Cardiac muscle cell (in vitro differentiated cells and primary cell): ENCODE data around the gene DNAJB12. TPM values are rescaled to one million over a fixed set of nuclear protein-coding genes. Genes with fewer than 3 reads are reported as not detected.
"Not testable (repeated sequence)": the region's sequence is repeated elsewhere in the genome, so short reads cannot be mapped to it uniquely, and the experiment has no call there.

Source experiments
- DNase-seq, 2 donors: peaks; one replicate each; pipeline versions ENCODE4 v3.0.0 to v3.0.0-alpha.2; 2010 to 2017; ENCODE audit warnings: low read depth in 1 of 2, low spot score in 1 of 2
- H3K27ac ChIP-seq: fragments of 200-600 bp; sonication (generic); 2 replicates; pipeline ENCODE4 v1.5.1; 2016
- H3K27me3 ChIP-seq: fragments of 200-600 bp; sonication (generic); 2 replicates; pipeline ENCODE4 v1.6.0; 2016; ENCODE audit warnings: control low read depth
- H3K36me3 ChIP-seq: fragments of 200-600 bp; sonication (generic); 2 replicates; pipeline ENCODE4 v1.5.1; 2016; ENCODE audit warnings: control low read depth
- H3K4me1 ChIP-seq: fragments of 200-600 bp; sonication (generic); 2 replicates; pipeline ENCODE4 v1.8.1; 2017; ENCODE audit warnings: low read depth, mild to moderate bottlenecking, mixed run types
- H3K4me3 ChIP-seq: fragments of 200-600 bp; sonication (generic); 2 replicates; pipeline ENCODE4 v1.5.1; 2016; ENCODE audit warnings: mild to moderate bottlenecking
- H3K9me3 ChIP-seq: fragments of 200-600 bp; sonication (generic); 2 replicates; pipeline ENCODE4 v1.5.1; 2017; ENCODE audit warnings: low read depth, mild to moderate bottlenecking, control low read depth
- CTCF ChIP-seq: IDR thresholded peaks from 2 replicates; pipeline ENCODE4 v1.5.1; 2012; ENCODE audit warnings: low read depth, mild to moderate bottlenecking, low read length
- polyA plus RNA-seq: library from polyadenylated mRNA; unstranded; fragments of >200 nt; fragmentation: Nextera tagmentation; extraction: Ambion mirVana; gene quantifications from 2 replicates; pipeline ENCODE4 v1.2.1, GENCODE V29; 2016
- total RNA-seq: library from RNA; depleted of rRNA; stranded (reverse); fragments of >200 nt; gene quantifications from 2 replicates; pipeline ENCODE4 v1.2.3, GENCODE V29; 2016

The DNAJB12 gene
- total and polyA plus RNA-seq, 2 experiments from 2014 or later = 23.8 to 32.0 TPM

DNA sequence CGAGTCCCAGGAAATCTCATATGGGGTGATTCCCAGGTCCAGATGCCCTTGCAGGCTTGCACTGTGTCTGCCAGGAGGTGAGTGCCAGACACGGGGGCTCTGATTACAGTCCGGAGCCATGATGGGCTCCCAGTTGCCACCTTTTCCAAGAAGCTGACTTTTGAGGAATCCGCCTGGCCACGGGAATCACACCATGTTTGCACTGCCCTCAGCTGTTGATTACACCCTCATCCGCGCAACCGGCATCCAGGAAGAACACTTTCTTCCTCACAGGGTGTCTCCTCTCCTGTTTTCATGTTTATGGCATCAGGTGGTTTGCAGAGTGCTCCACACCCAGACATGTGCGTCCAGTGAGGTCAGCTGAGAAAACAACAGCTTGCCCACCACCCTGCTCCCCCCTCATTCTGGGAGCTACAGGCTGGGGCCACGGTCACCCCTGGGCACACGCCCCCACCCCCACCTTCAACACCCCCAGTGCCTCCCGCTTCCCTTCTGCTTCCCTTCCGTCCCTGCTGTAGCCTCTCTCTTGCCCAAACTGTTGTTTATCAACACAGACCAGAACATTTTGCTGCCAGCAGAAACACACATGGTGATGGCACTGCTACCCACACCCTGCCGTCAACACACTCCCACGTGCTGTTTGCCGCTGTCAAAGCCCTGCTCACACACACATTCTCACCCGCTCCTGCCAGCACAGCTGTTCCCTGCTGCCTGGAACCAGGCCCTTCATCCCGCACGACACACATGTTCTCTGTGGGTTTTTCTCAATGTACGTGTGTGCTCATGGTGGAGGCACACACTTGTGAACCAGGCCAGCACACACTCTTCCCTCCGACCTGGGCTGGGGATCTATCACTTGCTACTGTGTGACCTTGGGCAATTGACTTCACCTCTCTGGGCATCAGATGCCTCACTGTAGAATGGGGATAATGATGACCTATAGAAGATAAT is 45.2 kb downstream of the DNAJB12 start:
- Histone ChIP-seq H3K4me3 (no peak overlapping the region), H3K9me3 (no peaks in the 10 kb centered on the region), H3K4me1 (peaks cover 7% of the 10 kb centered on the region), H3K27me3 (no peaks in the 10 kb centered on the region), H3K36me3 (no peaks in the 10 kb centered on the region), H3K27ac (no peak overlapping the region)
- DNase-seq = peak in 1 of 2 donors; percentile 85
- no peak for TF ChIP-seq CTCF

DNA sequence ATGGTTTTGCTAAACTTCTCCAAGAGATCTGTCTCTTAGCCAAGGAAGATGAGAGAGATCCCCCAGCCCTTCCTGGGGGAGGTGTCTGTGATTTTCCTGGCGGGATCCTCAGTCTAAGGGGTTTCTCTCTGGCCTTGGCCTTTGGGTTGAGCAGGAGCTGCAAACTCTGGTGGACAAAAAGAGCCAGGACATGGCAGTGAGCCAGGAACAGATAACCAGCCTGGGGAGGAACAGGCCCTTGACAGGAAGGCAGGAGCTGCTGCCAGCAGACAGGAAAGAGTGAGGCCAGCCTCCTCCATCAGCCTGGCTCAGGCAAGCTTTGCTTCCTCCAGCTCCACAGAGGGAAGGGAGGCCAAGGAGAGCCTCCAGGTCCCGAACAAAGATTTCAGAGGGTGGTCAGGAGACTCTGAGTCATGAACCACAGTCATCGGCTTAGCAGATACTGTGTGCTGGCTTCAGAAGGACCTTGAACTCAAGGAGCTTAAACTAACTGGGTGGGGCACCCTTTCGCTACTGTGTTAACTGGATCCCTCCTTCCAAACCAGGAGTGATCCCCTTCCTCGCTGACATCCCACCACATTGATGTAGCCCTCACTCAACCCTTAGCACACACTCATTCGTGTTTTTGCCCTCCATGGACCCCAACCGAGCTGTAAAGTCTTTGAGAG is 46.3 kb downstream of the DNAJB12 start:
- H3K27me3 ChIP-seq = no peaks in the 10 kb centered on the region
- peaks cover 7% of the 10 kb centered on the region for H3K4me1 ChIP-seq
- no peak overlapping the region for H3K27ac ChIP-seq
- H3K36me3 ChIP-seq = no peaks in the 10 kb centered on the region
- peak; percentile 64 to 98 for DNase-seq
- no peak for TF ChIP-seq CTCF
- H3K4me3 ChIP-seq = no peak overlapping the region
- no peaks in the 10 kb centered on the region for H3K9me3 ChIP-seq

DNA sequence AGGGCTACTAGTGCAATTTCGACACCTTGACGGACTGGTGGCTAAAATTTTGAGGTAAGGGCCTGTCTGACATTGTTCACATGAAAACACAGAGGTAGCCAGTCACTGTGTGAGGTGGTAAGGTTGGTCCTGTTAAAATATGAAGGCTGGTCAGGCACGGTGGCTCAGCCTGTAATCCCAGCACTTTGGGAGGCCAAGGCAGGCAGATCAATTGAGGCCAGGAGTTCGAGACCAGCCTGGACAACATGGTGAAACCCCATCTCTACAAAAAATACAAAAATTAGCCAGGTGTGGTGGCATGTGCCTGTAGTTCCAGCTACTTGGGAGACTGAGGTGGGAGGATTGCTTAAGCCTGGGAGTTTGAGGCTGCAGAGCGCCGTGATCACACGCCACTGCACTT is 47.0 kb downstream of the DNAJB12 start:
- H3K4me1 ChIP-seq, H3K27ac ChIP-seq, H3K4me3 ChIP-seq, H3K9me3 ChIP-seq, H3K27me3 ChIP-seq, DNase-seq, H3K36me3 ChIP-seq: not testable (repeated sequence)

GRCh38 chr10:72306215-72306760 is 48.4 kb downstream of the DNAJB12 start:
- H3K27ac ChIP-seq = no peak overlapping the region
- DNase-seq = no peak
- H3K27me3 ChIP-seq = no peaks in the 10 kb centered on the region
- TF ChIP-seq CTCF = no peak
- H3K4me1 ChIP-seq = peaks cover 7% of the 10 kb centered on the region
- no peaks in the 10 kb centered on the region for H3K9me3 ChIP-seq
- no peak overlapping the region for H3K4me3 ChIP-seq
- no peaks in the 10 kb centered on the region for H3K36me3 ChIP-seq

DNA sequence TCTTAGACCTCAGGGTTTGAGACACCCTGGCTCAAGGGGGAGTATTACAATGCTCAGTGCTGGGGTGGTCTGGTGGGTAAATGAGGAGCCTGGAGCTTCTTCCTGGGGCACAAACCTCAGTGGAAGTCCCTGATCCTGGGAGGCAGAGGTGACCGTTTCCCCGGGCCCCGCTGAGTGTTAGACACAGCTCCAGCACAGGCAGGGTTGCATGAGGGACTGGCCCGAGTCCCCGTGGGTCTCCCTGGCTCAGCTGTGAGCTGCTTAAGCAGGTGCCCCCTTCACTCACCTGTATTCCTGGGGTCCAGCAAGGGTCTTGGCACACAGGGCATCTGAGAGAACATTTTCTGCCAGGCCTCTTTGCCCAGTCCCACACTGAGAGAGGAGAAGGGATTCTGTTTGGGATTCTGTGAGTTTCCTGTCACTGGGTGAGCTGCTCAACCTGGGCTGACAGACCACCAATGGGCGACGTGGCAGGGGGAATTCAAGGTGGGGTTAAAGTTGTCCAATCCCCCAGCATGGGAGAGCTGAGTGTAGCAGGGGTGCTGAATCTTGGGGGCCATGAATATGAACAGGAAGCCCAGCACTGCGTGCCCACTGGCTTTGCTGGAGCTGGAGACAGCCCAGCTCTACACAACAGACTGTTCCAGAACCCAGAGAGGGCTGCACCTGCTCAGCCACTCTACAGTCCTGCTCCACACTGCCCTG is 51.1 kb downstream of the DNAJB12 start:
- Histone ChIP-seq H3K27ac (no peak overlapping the region), H3K4me1 (peaks cover 6% of the 10 kb centered on the region), H3K4me3 (no peak overlapping the region), H3K27me3 (no peaks in the 10 kb centered on the region), H3K36me3 (no peaks in the 10 kb centered on the region), H3K9me3 (no peaks in the 10 kb centered on the region)
- no peak for TF ChIP-seq CTCF
- no peak for DNase-seq
